Keratinocyte (primary cell): ENCODE data around the gene BEGAIN. TPM values are rescaled to one million over a fixed set of nuclear protein-coding genes. Genes with fewer than 3 reads are reported as not detected.

Experiments
- DNase-seq: peaks from one replicate; pipeline ENCODE4 v3.0.0-alpha.2; 2011; ENCODE audit warnings: low read depth, missing footprints, low spot score
- FAIRE-seq: peaks from 2 replicates; lab custom pipeline; 2011; peaks lifted over from hg19 to GRCh38; lab: Jason Lieb, UNC
- H2AFZ ChIP-seq: 2 replicates; pipeline ENCODE4 v1.6.0; 2012; ENCODE audit warnings: low read length, control low read depth, inconsistent platforms; ENCODE audit not compliant: control insufficient read depth
- H3K27ac ChIP-seq: 2 replicates; pipeline ENCODE4 v1.5.1; 2011; ENCODE audit warnings: low read length; ENCODE audit not compliant: control insufficient read depth, insufficient read depth
- H3K27me3 ChIP-seq: 3 replicates; pipeline ENCODE4 v1.6.0; 2011; ENCODE audit warnings: low read length; ENCODE audit not compliant: control insufficient read depth, insufficient read depth; ENCODE audit errors: extremely low read depth
- H3K36me3 ChIP-seq, 2 experiments: 2 replicates in 1 of 2; 3 replicates in 1 of 2; pipeline ENCODE4 v1.5.1; 2011; ENCODE audit warnings: low read length in 2 of 2, mild to moderate bottlenecking in 1 of 2; ENCODE audit not compliant: control insufficient read depth in 2 of 2, insufficient read depth in 2 of 2; ENCODE audit errors: extremely low read depth in 1 of 2
- H3K4me1 ChIP-seq: 3 replicates; pipeline ENCODE4 v1.5.1; 2011; ENCODE audit warnings: low read length; ENCODE audit not compliant: control insufficient read depth, insufficient read depth; ENCODE audit errors: extremely low read depth
- H3K4me2 ChIP-seq: 3 replicates; pipeline ENCODE4 v1.6.0; 2011; ENCODE audit warnings: low read depth, low read length; ENCODE audit not compliant: control insufficient read depth, insufficient read depth; ENCODE audit errors: extremely low read depth
- H3K4me3 ChIP-seq, 3 experiments: fragments of 200-600 bp in 1 of 3; sonication (generic) in 1 of 3; 2 replicates in 2 of 3; 3 replicates in 1 of 3; pipeline ENCODE4 v1.5.1; 2011 to 2016; ENCODE audit warnings: low read length in 3 of 3, mild to moderate bottlenecking in 3 of 3, control low read depth in 2 of 3, inconsistent platforms in 1 of 3, low read depth in 1 of 3, mixed read lengths in 1 of 3, mixed run types in 1 of 3, moderate library complexity in 1 of 3; ENCODE audit not compliant: control insufficient read depth in 2 of 3, insufficient read depth in 2 of 3; ENCODE audit errors: extremely low read depth in 1 of 3
- H3K79me2 ChIP-seq: 2 replicates; pipeline ENCODE4 v1.6.0; 2012; ENCODE audit warnings: low read length; ENCODE audit not compliant: control insufficient read depth, insufficient read depth
- H3K9ac ChIP-seq: 3 replicates; pipeline ENCODE4 v1.6.0; 2011; ENCODE audit warnings: low read length; ENCODE audit not compliant: control insufficient read depth, insufficient read depth; ENCODE audit errors: extremely low read depth
- H3K9me1 ChIP-seq: 3 replicates; pipeline ENCODE4 v1.6.0; 2011; ENCODE audit warnings: low read length; ENCODE audit not compliant: control insufficient read depth, insufficient read depth; ENCODE audit errors: extremely low read depth
- H3K9me3 ChIP-seq: 2 replicates; pipeline ENCODE4 v1.5.1; 2012; ENCODE audit warnings: low read depth, low read length; ENCODE audit not compliant: control insufficient read depth
- H4K20me1 ChIP-seq: 3 replicates; pipeline ENCODE4 v1.6.0; 2011; ENCODE audit warnings: low read length; ENCODE audit not compliant: control insufficient read depth, insufficient read depth; ENCODE audit errors: extremely low read depth
- EZH2 ChIP-seq: IDR thresholded peaks from one replicate; pipeline ENCODE4 v1.6.1; 2012; ENCODE audit warnings: inconsistent platforms, mild to moderate bottlenecking, low read length, moderate library complexity
- dilution Hi-C: fragments of 300-500 bp; cut with MboI; formaldehyde crosslinking; loops from one replicate; pipeline ENCODE4 v1.7.0; 2020; ENCODE audit warnings: low sequenced_read_pairs; ENCODE audit not compliant: extremely low pct_ligation_motif_present
- polyA plus RNA-seq, 5 experiments: library from polyadenylated mRNA; depleted of rRNA in 3 of 5; stranded (reverse) in 3 of 5; stranded (forward) in 1 of 5; unstranded in 1 of 5; fragments of >200 nt; gene quantifications; 1 replicate in 1 of 5; 2 replicates in 3 of 5; 3 replicates in 1 of 5; pipeline versions ENCODE4 v1.2.1 to v1.2.3, GENCODE V29; 2011 to 2012; ENCODE audit warnings: missing spikeins in 2 of 5, low read depth in 1 of 5, low replicate concordance in 1 of 5
- TF ChIP-seq, protein P1 (sequence below), 3 experiments: IDR thresholded peaks in 1 of 3; conservative IDR thresholded peaks in 1 of 3; optimal IDR thresholded peaks in 1 of 3; 2 replicates in 2 of 3; 3 replicates in 1 of 3; pipeline versions ENCODE3 to v1.5.1; 2011; ENCODE audit warnings: low read length in 3 of 3, mild to moderate bottlenecking in 3 of 3, moderate library complexity in 2 of 3, control low read depth in 1 of 3, inconsistent platforms in 1 of 3; ENCODE audit not compliant: insufficient read depth in 2 of 3; ENCODE audit errors: extremely low read depth in 1 of 3

Gene BEGAIN
- polyA plus RNA-seq, 1 donor (not counting 4 experiments of a cell fraction or from before 2014, with no cell fraction given): 0.25 TPM

DNA sequence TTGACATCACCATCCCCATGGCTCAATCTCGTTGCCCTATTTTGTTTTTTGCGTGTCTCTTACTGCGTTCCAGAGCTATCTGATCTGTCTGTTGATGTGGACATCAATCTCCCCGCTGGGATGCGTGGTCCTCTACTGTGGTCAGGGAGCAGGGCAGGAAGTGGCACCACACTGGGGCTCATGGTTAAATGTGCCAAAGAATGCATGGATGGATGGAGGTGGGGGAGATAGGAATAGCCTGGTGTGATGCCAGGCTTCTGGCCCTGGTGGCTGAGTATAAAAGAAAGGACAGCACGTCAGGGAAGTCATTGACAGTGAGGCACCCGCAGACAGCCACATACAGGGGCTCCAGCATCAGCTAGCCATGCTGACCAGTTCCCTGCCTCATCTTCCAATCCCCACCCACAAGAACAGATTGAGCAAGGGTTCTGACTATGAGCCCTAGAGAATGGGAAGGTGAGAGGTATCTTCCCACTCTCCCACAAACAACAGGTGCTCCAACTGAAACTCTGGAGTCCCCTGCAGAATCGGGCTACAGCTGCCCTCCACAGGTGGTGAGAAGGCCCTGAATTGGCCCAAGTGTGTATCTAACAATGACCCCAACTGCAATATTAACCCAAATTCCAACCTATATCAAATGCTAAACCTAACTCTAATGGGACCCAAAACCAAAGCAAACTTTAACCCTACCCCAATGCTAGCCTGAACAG, 2.7 kb upstream of the BEGAIN start:
- H3K79me2 ChIP-seq: no peaks in the 10 kb centered on the region
- no peaks in the 10 kb centered on the region for H3K4me1 ChIP-seq
- H3K4me3 ChIP-seq: no peak overlapping the region
- H3K9me1 ChIP-seq: no peaks in the 10 kb centered on the region
- H3K27me3 ChIP-seq: peaks cover 36% of the 10 kb centered on the region
- no peak overlapping the region for H3K4me2 ChIP-seq
- H3K9me3 ChIP-seq: no peaks in the 10 kb centered on the region
- FAIRE-seq (no peak), DNase-seq (no peak)
- TF ChIP-seq EZH2: no peak
- H4K20me1 ChIP-seq: no peaks in the 10 kb centered on the region
- H3K36me3 ChIP-seq: no peaks in the 10 kb centered on the region
- dilution Hi-C loops: no loop called here
- H3K9ac ChIP-seq: no peak overlapping the region
- no peak overlapping the region for H2AFZ ChIP-seq
- H3K27ac ChIP-seq: no peak overlapping the region

DNA sequence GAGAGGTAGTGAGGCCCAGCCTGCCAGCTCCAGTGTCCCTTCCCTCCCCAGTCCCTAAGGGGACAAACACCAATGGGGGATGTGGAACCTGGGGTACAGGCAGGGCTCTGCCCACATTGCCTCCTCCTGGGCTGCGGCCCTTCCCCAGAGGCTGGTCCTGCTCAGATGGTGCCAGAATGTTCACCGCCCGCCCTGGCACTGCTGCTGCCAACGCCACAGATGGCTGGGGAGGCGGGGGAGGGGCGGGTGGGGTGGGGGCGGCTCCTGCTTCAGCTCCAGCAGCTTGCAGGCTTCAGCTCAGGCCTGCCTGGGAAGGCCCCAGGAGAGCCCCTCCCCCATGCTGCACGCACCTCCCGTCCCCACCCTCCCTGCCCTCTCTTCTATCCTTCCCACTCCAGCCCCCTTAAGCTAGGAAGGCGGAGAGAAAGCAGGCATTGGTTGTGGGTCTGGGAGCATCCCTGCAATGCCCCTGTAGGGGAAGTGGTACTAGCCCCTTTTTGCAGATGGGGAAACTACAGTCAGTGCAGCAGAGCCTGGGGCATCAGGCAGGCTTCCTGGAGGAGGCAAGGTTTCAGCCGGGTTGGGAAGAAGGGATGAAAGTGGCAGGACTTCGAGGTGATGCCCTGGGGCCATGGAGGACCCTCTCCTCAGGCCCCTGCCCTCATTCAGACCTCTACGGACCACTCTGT, 2.0 kb upstream of the BEGAIN start:
- FAIRE-seq (no peak), DNase-seq (no peak)
- Histone ChIP-seq H2AFZ (no peak overlapping the region), H3K36me3 (no peaks in the 10 kb centered on the region), H3K4me3 (no peak overlapping the region), H3K4me1 (no peaks in the 10 kb centered on the region), H3K9me3 (no peaks in the 10 kb centered on the region), H3K79me2 (no peaks in the 10 kb centered on the region), H3K27me3 (peaks cover 32% of the 10 kb centered on the region), H3K9ac (no peak overlapping the region), H3K4me2 (no peak overlapping the region), H3K9me1 (no peaks in the 10 kb centered on the region), H4K20me1 (no peaks in the 10 kb centered on the region), H3K27ac (no peak overlapping the region)
- dilution Hi-C loops: no loop called here
- TF ChIP-seq EZH2: no peak
- TF ChIP-seq, protein P1, sequence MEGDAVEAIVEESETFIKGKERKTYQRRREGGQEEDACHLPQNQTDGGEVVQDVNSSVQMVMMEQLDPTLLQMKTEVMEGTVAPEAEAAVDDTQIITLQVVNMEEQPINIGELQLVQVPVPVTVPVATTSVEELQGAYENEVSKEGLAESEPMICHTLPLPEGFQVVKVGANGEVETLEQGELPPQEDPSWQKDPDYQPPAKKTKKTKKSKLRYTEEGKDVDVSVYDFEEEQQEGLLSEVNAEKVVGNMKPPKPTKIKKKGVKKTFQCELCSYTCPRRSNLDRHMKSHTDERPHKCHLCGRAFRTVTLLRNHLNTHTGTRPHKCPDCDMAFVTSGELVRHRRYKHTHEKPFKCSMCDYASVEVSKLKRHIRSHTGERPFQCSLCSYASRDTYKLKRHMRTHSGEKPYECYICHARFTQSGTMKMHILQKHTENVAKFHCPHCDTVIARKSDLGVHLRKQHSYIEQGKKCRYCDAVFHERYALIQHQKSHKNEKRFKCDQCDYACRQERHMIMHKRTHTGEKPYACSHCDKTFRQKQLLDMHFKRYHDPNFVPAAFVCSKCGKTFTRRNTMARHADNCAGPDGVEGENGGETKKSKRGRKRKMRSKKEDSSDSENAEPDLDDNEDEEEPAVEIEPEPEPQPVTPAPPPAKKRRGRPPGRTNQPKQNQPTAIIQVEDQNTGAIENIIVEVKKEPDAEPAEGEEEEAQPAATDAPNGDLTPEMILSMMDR (optimal IDR thresholded peaks at IDR 0.05 in 1 of 3, IDR thresholded peaks at IDR 0.05 in 1 of 3, conservative IDR thresholded peaks at IDR 0.05 in 1 of 3; ENCODE audit: extremely low read depth in 1 of 3, insufficient read depth in 2 of 3, low read length in 3 of 3): no peak
